Activated B cell treated with CpG ODN at 0.5 μM for 24 hours (primary cell): ENCODE data around the gene SPOP. TPM values are rescaled to one million over a fixed set of nuclear protein-coding genes. Genes with fewer than 3 reads are reported as not detected.

Experiments used
- ATAC-seq: fragments of 200-7000 bp; cut with Tn5 transposase; one replicate; pipeline ENCODE4 v1.10.0; 2021; ENCODE audit warnings: low read depth, mild to moderate bottlenecking, moderate library complexity
- CTCF ChIA-PET: fragments of 350-600 bp; sonication (Branson Sonifier 250); formaldehyde crosslinking; loops from one replicate; lab custom pipeline; 2021; ENCODE audit warnings: antibody characterized with exemption; lab: Charles Lee
- POLR2A ChIA-PET: fragments of 350-600 bp; sonication (Branson Sonifier 250); formaldehyde crosslinking; loops from one replicate; lab custom pipeline; 2021; ENCODE audit warnings: antibody characterized with exemption; lab: Charles Lee
- DNase-seq: peaks from one replicate; pipeline ENCODE4 v3.0.0; 2022
- H3K27ac Mint-ChIP-seq: one replicate; pipeline ENCODE4 v1.8.0; 2020; ENCODE audit warnings: mixed read lengths
- H3K27me3 Mint-ChIP-seq: one replicate; pipeline ENCODE4 v1.8.0; 2021; ENCODE audit warnings: mixed read lengths
- H3K36me3 Mint-ChIP-seq: one replicate; pipeline ENCODE4 v1.8.0; 2021; ENCODE audit warnings: low read depth, mixed read lengths
- H3K4me1 Mint-ChIP-seq: one replicate; pipeline ENCODE4 v1.8.0; 2021; ENCODE audit warnings: mixed read lengths
- H3K4me3 Mint-ChIP-seq: one replicate; pipeline ENCODE4 v1.8.0; 2020; ENCODE audit warnings: mild to moderate bottlenecking, mixed read lengths
- H3K9me3 Mint-ChIP-seq: one replicate; pipeline ENCODE4 v1.8.0; 2020; ENCODE audit warnings: mixed read lengths
- intact Hi-C: fragments of 100-400 bp; cut with micrococcal nuclease; formaldehyde crosslinking; loops from one replicate; pipeline ENCODE4 v1.15.1; 2024
- total RNA-seq: library from RNA; stranded (reverse); gene quantifications from 2 replicates; pipeline ENCODE4 v1.2.3, GENCODE V29; 2022
- TF ChIP-seq, protein P1 (sequence below): fragments of 200-600 bp; IDR thresholded peaks from one replicate; pipeline ENCODE4 v1.8.0; 2022; ENCODE audit warnings: antibody characterized with exemption, mild to moderate bottlenecking

The SPOP gene
- total RNA-seq, 1 donor from 2014 or later = 65.8 TPM

DNA sequence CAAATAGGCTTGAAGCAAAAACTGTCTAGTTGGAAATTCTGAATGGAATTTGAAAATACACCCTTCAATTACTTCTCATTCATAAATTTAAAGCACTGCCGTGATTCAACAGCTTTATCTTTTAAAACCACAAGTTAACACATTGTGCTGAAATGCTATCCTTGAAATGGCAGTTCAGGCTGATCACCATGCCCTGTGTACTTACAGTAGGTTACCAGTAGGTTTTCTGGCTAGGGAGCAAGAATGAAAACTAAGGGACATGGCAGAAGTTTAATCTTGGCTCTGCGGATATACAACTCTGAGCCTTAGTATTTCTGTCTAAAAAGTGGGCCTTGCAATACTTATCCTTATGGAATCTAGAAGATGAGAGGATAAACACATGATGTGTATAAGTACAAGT, 74.2 kb downstream of the SPOP start:
- DNase-seq (no peak), ATAC-seq (no peak)
- no peaks in the 10 kb centered on the region for H3K9me3 Mint-ChIP-seq
- intact Hi-C loops = no loop called here
- TF ChIP-seq, protein P1, sequence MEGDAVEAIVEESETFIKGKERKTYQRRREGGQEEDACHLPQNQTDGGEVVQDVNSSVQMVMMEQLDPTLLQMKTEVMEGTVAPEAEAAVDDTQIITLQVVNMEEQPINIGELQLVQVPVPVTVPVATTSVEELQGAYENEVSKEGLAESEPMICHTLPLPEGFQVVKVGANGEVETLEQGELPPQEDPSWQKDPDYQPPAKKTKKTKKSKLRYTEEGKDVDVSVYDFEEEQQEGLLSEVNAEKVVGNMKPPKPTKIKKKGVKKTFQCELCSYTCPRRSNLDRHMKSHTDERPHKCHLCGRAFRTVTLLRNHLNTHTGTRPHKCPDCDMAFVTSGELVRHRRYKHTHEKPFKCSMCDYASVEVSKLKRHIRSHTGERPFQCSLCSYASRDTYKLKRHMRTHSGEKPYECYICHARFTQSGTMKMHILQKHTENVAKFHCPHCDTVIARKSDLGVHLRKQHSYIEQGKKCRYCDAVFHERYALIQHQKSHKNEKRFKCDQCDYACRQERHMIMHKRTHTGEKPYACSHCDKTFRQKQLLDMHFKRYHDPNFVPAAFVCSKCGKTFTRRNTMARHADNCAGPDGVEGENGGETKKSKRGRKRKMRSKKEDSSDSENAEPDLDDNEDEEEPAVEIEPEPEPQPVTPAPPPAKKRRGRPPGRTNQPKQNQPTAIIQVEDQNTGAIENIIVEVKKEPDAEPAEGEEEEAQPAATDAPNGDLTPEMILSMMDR = no peak
- H3K27me3 Mint-ChIP-seq = no peaks in the 10 kb centered on the region
- POLR2A ChIA-PET = interaction anchor here (0.6 kb wide), 1 partner anchor 90 kb away, joined by 3 read pairs; no protein-coding TSS in a partner anchor
- H3K4me3 Mint-ChIP-seq = no peak overlapping the region
- CTCF ChIA-PET = no interaction called here
- peaks cover 84% of the 10 kb centered on the region for H3K36me3 Mint-ChIP-seq
- H3K4me1 Mint-ChIP-seq = no peaks in the 10 kb centered on the region
- no peak overlapping the region for H3K27ac Mint-ChIP-seq

DNA sequence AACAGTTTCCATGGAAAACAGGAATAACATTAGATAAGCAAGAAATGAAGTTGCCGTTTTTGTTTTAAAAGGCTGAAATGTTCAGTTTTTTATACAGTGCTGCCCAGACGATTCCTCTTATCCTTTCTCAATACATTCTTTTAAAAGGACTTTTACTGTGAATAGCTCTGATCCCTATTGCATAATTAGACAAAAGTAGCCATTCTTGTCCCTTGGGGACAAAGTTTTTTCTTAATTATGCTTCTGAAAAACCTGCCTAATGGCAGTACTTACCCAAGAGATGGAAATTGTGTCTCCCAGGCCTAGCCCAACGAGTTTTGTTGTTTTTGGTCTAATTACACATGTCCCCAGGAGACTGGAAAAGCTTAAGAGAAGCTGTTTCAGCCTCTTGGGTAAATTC, 74.7 kb downstream of the SPOP start:
- H3K9me3 Mint-ChIP-seq = no peaks in the 10 kb centered on the region
- ATAC-seq (no peak), DNase-seq (no peak)
- no peak overlapping the region for H3K4me3 Mint-ChIP-seq
- peaks cover 83% of the 10 kb centered on the region for H3K36me3 Mint-ChIP-seq
- no peaks in the 10 kb centered on the region for H3K27me3 Mint-ChIP-seq
- no peaks in the 10 kb centered on the region for H3K4me1 Mint-ChIP-seq
- TF ChIP-seq, protein P1 = no peak
- intact Hi-C loops = no loop called here
- POLR2A ChIA-PET = no interaction called here
- CTCF ChIA-PET = no interaction called here
- no peak overlapping the region for H3K27ac Mint-ChIP-seq

DNA sequence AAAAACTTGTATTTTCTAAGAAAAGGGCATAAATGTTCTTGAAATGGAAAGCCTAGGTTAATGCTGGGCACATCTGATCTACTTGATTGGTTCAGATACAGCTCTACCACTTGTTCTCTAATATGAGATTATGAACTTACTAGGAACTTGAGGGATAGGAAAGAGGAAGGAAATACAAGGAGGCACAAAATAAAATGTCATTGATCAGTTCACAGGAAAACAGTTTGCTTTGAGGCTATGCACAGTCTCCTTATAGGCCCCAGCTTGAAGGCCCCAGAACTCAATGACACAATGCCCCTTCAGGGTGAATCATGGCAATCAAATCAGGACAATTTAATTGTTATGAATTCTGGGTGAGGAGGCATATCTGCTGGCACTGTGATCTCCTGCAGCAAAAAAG, 75.1 kb downstream of the SPOP start:
- CTCF ChIA-PET = no interaction called here
- no peaks in the 10 kb centered on the region for H3K4me1 Mint-ChIP-seq
- POLR2A ChIA-PET = no interaction called here
- no peaks in the 10 kb centered on the region for H3K27me3 Mint-ChIP-seq
- TF ChIP-seq, protein P1 = no peak
- H3K9me3 Mint-ChIP-seq = no peaks in the 10 kb centered on the region
- intact Hi-C loops = no loop called here
- H3K4me3 Mint-ChIP-seq = no peak overlapping the region
- ATAC-seq = no peak
- H3K27ac Mint-ChIP-seq = no peak overlapping the region
- no peak for DNase-seq
- peaks cover 85% of the 10 kb centered on the region for H3K36me3 Mint-ChIP-seq

DNA sequence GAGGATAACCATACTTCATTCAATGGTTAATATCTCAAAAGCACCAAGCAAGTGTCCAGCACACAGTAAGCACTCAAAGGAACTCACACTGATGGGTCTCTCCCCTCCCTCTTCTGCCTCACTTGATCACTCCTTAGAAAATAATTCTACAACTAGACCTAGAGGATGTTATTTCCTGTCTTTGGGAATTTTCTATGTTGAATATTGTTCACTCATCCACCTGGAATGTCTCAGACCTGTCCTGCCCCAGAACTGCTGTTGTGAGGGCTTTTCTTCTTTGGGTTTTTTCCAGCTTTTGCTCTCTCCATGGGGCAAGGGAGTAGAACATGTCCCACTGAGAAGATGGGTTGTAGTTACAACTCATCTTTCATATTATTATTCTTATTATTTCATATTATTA, 76.9 kb downstream of the SPOP start:
- H3K27me3 Mint-ChIP-seq = no peaks in the 10 kb centered on the region
- DNase-seq (no peak), ATAC-seq (no peak)
- TF ChIP-seq, protein P1 = no peak
- H3K4me1 Mint-ChIP-seq = no peaks in the 10 kb centered on the region
- H3K4me3 Mint-ChIP-seq = no peak overlapping the region
- H3K9me3 Mint-ChIP-seq = no peaks in the 10 kb centered on the region
- H3K27ac Mint-ChIP-seq = no peak overlapping the region
- peaks cover 91% of the 10 kb centered on the region for H3K36me3 Mint-ChIP-seq
- ChIA-PET CTCF (no interaction called here), POLR2A (no interaction called here)
- intact Hi-C loops = no loop called here

DNA sequence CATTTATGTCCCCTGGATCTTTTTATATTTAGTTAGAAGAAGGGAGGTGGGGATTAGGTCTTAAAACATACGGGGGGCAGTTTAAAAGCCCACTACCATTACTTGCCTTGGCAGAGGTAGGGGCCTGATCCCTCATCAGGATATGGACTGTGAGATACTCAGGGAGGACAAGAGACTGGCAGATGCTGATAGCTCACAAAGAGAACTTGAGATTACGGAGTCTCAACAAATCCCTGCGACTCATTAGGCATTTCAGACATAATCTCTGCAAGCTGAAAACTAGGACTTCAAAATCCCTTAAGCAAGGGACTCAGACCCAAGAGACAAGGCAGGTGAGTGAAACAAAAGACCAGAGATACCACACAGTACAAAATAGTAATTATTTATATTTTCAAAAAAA, 79.0 kb downstream of the SPOP start:
- DNase-seq (no peak), ATAC-seq (no peak)
- CTCF ChIA-PET = no interaction called here
- intact Hi-C loops = no loop called here
- POLR2A ChIA-PET = no interaction called here
- TF ChIP-seq, protein P1 = no peak
- Mint-ChIP-seq H3K4me3 (no peak overlapping the region), H3K4me1 (no peaks in the 10 kb centered on the region), H3K9me3 (no peaks in the 10 kb centered on the region), H3K27ac (no peak overlapping the region), H3K27me3 (no peaks in the 10 kb centered on the region), H3K36me3 (peaks cover 83% of the 10 kb centered on the region)
